NCI-H2171 treated with DMSO at 0.1 percent for 48 hours (cell line): ENCODE results near the gene TLX1.
"Not testable (repeated sequence)": the region's sequence is repeated elsewhere in the genome, so short reads cannot be mapped to it uniquely, and the experiment has no call there.

Source experiments
- DNase-seq: peaks from one replicate; lab custom pipeline; 2025; lab: John Stamatoyannopoulos, UW

TLX1 gene

DNA sequence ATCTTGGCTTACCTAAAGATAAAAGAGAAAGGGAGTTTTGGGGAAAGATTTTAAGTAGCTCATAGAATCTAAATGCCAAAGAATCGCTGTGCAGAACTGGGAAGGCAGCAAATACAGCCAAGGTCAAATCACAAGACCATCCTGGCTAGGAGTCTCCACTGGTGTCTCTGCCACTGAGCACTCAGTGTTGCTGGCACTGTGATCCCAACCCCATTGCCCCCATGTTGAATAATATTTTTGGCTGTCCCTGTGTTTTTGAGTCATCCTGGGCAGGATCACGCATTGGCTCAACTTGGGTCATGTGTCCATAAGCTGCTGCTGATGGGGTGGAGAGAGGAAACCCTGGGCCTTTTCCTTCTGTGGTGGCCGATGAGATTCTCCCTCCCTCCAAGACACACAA is 21.2 kb downstream of the TLX1 start:
- DNase-seq, result no peak

DNA sequence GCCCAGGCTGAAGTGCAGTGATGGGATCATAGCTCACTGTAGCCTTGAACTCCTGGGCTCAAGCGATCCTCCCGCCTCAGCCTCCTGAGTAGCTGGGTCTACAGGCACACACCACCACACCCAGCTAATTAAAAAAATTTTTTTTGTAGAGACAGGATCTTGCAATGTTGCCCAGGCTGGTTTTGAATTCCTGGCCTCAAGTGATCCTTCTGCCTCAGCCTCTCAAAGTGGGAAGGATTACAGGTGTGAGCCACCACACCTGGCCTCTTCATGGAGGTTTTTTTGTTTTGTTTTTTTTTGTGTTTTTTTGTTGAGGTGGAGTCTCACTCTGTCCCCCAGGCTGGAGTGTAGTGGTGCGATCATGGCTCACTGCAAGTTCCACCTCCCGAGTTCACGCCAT is 23.4 kb downstream of the TLX1 start:
- DNase-seq, result not testable (repeated sequence)

DNA sequence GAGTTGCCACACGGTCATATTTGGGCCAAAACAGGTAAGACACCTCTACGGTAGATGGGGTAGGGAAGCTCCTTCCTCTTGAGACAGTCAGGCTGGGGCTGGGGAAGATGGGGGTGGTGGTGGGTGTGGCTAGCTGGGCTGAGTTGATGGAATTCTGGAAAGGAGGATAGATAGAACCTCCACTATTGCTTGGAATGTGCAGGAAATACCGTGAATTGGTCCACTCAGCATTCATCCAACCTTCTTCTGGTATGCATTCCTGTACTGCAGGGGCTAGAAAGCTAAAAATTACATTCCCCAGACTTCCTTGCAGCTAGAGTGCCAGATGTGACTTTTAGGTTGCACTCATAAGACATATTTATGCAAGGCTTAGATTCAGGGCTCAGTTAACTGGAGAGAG is 24.8 kb downstream of the TLX1 start:
- DNase-seq, result no peak

DNA sequence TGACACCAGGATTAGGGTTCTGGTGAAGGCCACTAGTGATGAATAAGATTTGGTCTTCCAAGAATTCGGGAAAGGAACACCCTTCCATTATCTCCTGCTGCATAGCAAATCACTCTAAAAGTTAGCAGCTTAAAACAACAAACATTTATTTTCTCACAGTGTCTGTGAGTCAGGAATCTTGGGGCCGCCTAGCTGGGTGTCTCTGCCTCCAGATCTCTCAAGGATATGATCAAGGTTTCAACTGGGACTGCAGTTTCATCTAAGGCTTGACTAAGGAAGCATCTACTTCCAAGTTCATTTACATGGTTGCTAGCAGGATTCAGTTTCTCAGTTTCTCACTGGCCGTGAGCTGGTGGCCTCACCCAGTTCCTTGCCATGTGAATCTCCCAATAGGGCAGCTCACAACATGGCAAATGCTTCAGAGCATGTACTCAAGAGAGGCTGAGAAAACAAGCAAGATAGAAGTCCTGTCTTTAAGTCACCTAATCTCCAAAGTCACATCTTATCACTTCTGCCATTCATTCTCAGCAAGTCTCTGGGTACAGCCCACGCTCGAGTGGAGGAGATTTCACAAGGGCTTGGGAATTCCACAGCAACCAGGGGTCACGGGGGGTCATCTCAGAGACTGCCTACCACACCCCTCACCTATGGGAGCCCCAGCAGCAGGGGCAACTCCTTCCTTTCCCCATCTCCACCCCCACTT is 26.8 kb downstream of the TLX1 start:
- DNase-seq, result no peak

DNA sequence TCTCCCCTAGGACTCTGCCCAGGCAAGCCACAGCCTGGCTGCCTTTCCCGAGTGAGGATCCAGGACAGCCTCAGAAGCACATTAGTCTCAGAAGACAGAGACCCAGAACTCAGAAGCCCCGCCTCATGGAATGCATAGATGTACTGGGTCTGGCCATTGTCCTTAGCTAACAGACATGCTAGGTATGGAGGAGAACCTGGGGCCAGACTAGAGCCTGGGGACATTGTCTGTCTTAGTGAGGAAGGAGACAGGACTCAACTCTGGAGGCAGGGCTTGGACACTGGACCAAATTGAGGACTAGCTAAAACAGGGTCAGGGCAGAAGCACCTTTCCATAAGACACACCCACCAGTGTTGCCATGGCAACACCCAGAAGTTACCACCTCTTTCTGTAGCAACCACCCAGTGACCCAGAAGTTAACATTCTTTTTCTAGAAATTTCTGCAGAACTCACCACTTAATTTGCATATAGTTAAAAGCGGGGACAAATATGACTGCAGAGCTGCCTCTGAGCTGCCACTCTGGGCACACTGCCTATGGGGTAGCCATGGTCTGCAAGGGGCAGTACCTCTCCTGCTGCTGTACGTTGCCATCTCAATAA is 27.5 kb downstream of the TLX1 start:
- no peak for DNase-seq

DNA sequence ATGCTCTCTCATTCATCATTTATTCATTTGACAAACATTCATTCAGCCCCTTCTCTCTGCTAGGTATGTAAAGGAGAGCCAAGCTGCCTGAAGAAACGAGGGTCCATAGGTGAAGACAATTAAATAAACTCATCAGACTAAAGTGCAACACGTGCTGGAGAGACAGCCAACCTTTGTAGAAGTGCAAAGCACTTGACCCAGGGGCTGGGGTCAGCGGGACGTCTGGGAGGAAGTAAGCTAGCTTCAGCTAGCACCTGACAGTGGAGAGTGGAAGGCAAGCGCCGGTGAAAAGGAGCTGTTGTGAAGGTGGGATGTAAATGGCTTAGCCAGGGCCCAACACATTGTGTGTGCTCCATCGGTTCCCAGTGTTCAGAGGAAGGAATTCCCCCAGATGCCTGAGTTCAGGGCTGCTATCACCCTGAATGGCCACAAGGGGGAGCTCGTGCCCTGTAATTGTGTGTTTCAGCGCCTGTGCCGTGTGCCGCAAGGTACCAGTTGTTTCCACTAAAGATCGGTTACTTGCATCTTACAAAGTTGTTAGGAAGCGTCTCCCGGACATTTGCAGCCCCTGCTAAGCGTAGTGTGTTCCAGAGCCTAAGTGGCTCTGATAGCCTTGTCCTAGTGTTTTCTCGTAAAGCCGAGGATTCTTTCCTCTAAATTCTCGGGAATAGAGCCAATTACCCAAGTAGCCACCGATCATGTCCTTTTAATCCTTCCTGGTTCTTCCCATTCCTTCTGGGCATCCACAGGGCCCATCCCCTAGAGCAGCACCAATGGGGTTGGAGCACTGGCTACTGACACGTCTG is 30.6 kb downstream of the TLX1 start:
- peak; percentile 79 for DNase-seq

DNA sequence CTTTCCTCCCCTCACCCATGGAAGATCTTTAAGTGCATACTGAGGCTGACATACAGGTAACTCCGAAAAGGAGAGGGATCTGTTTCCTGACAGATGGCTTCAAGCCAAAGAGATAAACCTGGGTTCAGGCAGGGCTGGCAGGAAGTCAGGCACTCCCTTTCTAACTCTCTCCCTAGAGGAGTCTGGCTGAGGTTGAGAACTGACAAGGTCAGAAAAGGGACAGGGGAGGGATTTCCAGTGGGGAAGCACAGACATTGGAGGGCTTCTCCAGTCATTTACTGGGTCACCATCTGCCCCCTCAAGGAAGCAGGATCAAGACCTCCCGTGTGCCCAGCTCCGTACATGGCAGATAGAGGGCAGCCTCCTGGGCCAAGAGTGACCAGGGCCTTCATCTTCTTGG is 31.6 kb downstream of the TLX1 start:
- DNase-seq, result peak; percentile 69

DNA sequence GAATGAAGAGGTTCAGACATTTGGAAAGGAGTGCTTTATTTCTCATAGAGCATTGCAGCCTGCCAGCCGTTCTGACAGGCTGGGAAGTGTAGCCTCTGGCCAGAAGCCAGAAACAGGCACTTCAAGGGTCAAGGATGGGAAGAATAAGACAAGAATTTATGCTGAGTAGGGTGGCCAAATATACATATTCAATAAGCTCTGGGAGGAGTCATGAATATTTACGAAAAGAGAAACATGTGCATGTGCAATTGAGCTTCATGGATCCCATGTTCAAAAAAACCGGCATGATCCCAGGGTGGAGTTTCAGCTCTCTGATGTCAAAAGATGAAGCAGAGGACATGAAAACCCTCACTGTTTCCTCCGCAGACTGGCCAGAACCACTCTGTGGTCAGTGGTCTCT is 32.9 kb downstream of the TLX1 start:
- DNase-seq, result no peak

DNA sequence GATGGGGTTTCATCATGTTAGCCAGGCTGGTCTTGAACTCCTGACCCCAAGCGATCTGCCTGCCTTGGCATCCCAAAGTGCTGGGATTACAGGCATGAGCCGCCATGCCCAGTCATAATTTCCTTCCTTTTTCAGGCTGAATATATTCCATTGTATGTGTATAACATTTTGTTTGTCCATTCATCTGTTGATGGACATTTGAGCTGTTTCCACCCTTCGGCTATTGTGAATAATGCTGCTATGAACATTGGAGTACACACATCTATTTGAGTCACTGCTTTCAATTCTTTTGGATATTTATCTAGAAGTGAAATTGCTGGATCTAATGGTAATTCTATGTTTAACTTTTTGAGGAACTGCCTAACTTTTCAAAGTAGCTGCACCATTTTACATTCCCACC is 34.6 kb downstream of the TLX1 start:
- no peak for DNase-seq

DNA sequence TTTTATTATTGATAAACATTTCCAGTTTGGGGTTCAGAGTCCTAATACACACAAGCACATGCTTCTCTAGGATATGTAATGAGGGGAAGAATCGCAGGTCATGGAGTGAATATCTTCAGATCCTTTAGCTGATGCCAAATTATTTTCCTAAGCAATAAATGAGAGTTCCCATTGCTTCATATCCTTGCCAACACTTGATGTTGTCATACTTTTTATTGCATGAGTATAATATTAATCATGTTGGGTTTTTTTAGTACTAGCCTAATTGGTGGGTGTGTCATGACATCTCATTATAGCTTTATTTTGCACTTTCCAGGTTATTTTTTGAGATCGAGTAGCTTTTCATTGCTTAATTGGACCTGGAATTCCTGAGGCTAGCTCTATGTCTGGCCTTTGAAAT is 35.3 kb downstream of the TLX1 start:
- DNase-seq, result no peak

DNA sequence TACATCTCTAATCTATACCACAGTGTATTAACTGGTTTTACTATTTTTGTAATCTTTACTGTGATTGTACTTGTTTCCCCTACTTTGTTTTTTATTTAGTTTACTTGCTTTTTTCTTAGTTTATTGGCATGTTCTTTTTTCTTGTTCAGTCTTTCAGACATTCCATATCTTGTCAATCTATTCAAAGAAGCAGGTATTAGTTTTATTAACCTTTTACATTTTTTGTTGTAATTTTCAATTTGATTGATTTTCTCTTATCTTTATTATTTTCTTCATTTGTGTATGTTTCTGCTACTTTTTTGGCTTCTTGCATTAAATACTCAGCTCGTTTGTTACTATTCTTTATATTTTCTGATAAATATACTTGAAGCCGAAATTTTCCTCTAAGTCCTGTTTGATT is 41.6 kb downstream of the TLX1 start:
- no peak for DNase-seq

DNA sequence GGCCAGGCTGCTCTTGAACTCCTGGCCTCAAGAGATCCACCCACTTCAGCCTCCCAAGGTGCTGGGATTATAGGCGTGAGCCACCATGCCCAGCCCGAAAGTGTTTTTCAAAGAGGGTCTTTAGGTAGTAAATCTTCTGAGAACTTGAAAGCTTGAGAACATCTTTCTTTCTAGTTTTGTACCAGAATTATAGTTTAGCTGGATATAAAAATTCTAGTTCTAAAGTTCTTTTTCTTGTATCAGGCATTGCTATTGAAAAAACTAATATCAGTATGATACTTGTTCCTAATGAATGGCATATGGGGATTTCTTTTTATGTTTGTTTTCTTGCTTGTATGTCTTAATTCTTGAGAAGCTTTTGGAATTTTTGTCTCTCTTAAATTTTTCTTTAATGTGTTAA is 43.2 kb downstream of the TLX1 start:
- no peak for DNase-seq

DNA sequence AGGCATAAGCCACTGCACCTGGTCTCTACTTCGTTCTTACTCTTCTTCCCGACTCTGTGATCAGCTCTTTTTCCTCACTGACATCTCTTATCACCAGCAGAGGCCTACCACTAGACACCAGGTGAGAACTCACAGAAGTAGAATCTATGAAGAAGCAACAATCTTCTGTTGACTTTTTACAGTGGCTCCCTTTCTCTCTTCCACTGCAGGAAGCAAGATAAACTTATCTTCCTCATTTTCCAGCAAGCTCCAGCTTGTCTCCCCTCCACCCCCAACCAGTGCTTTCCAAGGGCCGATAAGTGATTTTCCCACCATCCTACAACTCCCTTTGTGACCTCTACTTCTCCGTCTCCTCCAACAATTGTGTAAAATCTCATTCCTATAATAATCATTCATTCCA is 45.5 kb downstream of the TLX1 start:
- no peak for DNase-seq

DNA sequence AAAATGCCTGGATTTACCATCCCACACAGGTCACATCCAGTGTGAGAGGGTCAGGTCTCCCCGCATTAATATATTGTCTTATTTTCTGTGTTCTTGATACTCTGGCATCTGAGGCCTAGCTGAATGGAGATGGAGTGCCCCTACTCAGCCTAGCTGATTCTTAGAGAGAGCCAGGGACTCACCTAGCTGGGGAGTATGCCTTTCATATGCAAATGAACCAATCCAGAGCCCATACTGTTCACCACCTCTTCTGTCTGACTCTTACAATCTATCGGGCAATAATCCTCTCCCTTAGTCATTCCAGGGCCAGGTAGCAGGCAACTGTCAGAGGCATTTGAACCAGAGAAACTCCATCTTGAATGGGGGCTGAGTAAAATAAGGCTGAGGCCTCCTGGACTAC is 51.8 kb downstream of the TLX1 start:
- DNase-seq, result no peak

DNA sequence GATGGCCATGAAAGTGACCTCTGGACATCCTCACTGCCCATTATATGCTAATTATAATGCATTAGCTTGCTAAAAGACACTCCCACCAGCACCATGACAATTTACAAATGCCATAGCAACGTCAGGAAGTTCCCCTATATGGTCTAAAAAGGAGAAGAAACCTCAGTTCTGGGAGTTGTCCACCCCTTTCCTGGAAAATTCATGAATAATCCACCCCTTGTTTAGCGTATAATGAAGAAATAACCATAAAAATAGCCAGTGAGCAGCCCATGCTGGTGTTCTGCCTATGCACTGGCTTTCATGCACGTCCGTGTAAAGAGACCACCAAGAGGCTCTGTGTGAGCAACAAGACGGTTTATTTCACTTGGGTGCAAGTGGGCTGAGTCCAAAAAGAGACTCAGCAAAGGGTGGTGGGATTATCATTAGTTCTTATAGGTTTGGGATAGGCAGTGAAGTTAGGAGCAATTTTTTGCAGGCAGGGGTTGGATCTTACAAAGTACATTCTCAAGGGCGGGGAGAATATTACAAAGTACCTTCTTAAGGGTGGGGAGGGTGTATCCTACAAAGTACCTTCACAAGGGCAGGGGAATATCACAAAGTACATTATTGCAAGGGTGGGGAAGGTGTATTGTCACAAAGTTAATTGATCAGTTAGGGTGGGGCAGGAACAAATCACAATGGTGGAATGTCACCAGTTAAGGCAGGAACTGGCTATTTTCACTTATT is 52.5 kb downstream of the TLX1 start:
- DNase-seq, result no peak
